T-helper 9 cell (primary cell): Measurements from ENCODE around the gene MUSTN1.

ENCODE experiments used
- DNase-seq: peaks from one replicate; pipeline ENCODE4 v3.0.0-alpha.2; 2020

Gene MUSTN1

GRCh38 chr3:52831500-52832301 is 3.1 kb downstream of the MUSTN1 start:
- DNase-seq: no peak

- DNase-seq: no peak
Observed at GRCh38 chr3:52830535-52831258, 4.1 kb downstream of the MUSTN1 start, which contains the start of gene ITIH4. TSS of gene ITIH4 (minus strand) at chr3:52830672. CDS start at chr3:52830642, 30 bp downstream.

GRCh38 chr3:52829906-52830463 is 4.8 kb downstream of the MUSTN1 start:
- no peak for DNase-seq

- DNase-seq: no peak
Observed at GRCh38 chr3:52829482-52829881, 5.3 kb downstream of the MUSTN1 start.

- no peak for DNase-seq
Observed at GRCh38 chr3:52827866-52828376, 6.9 kb downstream of the MUSTN1 start.

GRCh38 chr3:52827441-52827840 is 7.4 kb downstream of the MUSTN1 start:
- no peak for DNase-seq

- no peak for DNase-seq
Observed at GRCh38 chr3:52824037-52824436, 10.8 kb downstream of the MUSTN1 start.

- DNase-seq: no peak
Observed at GRCh38 chr3:52822363-52822762, 12.5 kb downstream of the MUSTN1 start.

- DNase-seq: no peak
Observed at GRCh38 chr3:52820736-52821135, 14.1 kb downstream of the MUSTN1 start.

GRCh38 chr3:52819936-52820335 is 14.9 kb downstream of the MUSTN1 start:
- DNase-seq: no peak

- no peak for DNase-seq
Observed at GRCh38 chr3:52817860-52818259, 17.0 kb downstream of the MUSTN1 start.

GRCh38 chr3:52817221-52817620 is 17.6 kb downstream of the MUSTN1 start:
- no peak for DNase-seq

- DNase-seq: no peak
Observed at GRCh38 chr3:52816654-52817053, 18.2 kb downstream of the MUSTN1 start.

- DNase-seq: no peak
Observed at GRCh38 chr3:52816199-52816598, 18.6 kb downstream of the MUSTN1 start.

- DNase-seq: no peak
Observed at GRCh38 chr3:52813810-52814209, 21.0 kb downstream of the MUSTN1 start.

- DNase-seq: no peak
Observed at GRCh38 chr3:52811452-52812011, 23.3 kb downstream of the MUSTN1 start.

- DNase-seq: no peak
Observed at GRCh38 chr3:52810923-52811322, 23.9 kb downstream of the MUSTN1 start.

- no peak for DNase-seq
Observed at GRCh38 chr3:52809662-52810377, 25.0 kb downstream of the MUSTN1 start.

GRCh38 chr3:52809149-52809548 is 25.7 kb downstream of the MUSTN1 start:
- no peak for DNase-seq

- DNase-seq: no peak
Observed at GRCh38 chr3:52805270-52806039, 29.4 kb downstream of the MUSTN1 start.

- no peak for DNase-seq
Observed at GRCh38 chr3:52801839-52802238, 33.0 kb downstream of the MUSTN1 start.

GRCh38 chr3:52800079-52800478 is 34.7 kb downstream of the MUSTN1 start:
- DNase-seq: no peak
